Neural cell (in vitro differentiated cells): ENCODE data around the gene MAD1L1. TPM values are rescaled to one million over a fixed set of nuclear protein-coding genes. Genes with fewer than 3 reads are reported as not detected.

Experiments
- H2AFZ ChIP-seq: fragments of 200-600, 300-800 bp; sonication (generic), shearing (Covaris generic); 2 replicates; pipeline ENCODE4 v1.6.0; 2014; ENCODE audit warnings: low read depth, mild to moderate bottlenecking, antibody characterized with exemption, low read length, moderate library complexity
- H3F3A ChIP-seq: fragments of 200-600 bp; shearing (Covaris generic); 2 replicates; pipeline ENCODE4 v1.6.1; 2016; ENCODE audit warnings: mild to moderate bottlenecking, moderate library complexity, mixed read lengths, antibody characterized with exemption, low read length; ENCODE audit not compliant: insufficient read depth, poor library complexity, severe bottlenecking
- H3K27ac ChIP-seq: fragments of 200-600, 300-800 bp; sonication (generic), shearing (Covaris generic); 2 replicates; pipeline ENCODE4 v1.5.1; 2014; ENCODE audit warnings: mild to moderate bottlenecking, low read length, moderate library complexity
- H3K27me3 ChIP-seq: fragments of 300-800, 200-600 bp; sonication (generic), shearing (Covaris generic); 2 replicates; pipeline ENCODE4 v1.6.0; 2014; ENCODE audit warnings: mild to moderate bottlenecking, low read depth, low read length, moderate library complexity; ENCODE audit not compliant: insufficient read depth
- H3K36me3 ChIP-seq: fragments of 300-800, 200-600 bp; sonication (generic), shearing (Covaris generic); 2 replicates; pipeline ENCODE4 v1.5.1; 2014; ENCODE audit warnings: mild to moderate bottlenecking, antibody characterized with exemption, low read length, moderate library complexity; ENCODE audit not compliant: insufficient read depth
- H3K4me2 ChIP-seq: fragments of 300-800, 200-600 bp; sonication (generic), shearing (Covaris generic); 2 replicates; pipeline ENCODE4 v1.6.0; 2014; ENCODE audit warnings: mild to moderate bottlenecking, low read length
- H3K4me3 ChIP-seq: fragments of 300-800, 200-600 bp; sonication (generic), shearing (Covaris generic); 2 replicates; pipeline ENCODE4 v1.5.1; 2014; ENCODE audit warnings: mild to moderate bottlenecking, low read length, moderate library complexity
- H3K79me2 ChIP-seq: fragments of 200-600 bp; shearing (Covaris generic); replicated peaks from 2 replicates; pipeline ENCODE4 v1.6.0; 2014; ENCODE audit warnings: mild to moderate bottlenecking, low read length, moderate library complexity; ENCODE audit not compliant: insufficient read depth
- H3K9ac ChIP-seq: fragments of 300-800, 200-600 bp; sonication (generic), shearing (Covaris generic); 2 replicates; pipeline ENCODE4 v1.6.1; 2016; ENCODE audit warnings: mild to moderate bottlenecking, low read length, mixed read lengths
- H3K9me2 ChIP-seq: fragments of 200-600 bp; shearing (Covaris generic); 2 replicates; pipeline ENCODE4 v1.6.1; 2016; ENCODE audit warnings: mild to moderate bottlenecking, low read length, mixed read lengths; ENCODE audit not compliant: insufficient read depth
- H3K9me3 ChIP-seq: fragments of 200-600, 300-800 bp; sonication (generic), shearing (Covaris generic); 2 replicates; pipeline ENCODE4 v1.6.1; 2016; ENCODE audit warnings: mild to moderate bottlenecking, mixed run types, low read length, moderate library complexity, mixed read lengths
- H4K20me1 ChIP-seq: fragments of 200-600 bp; shearing (Covaris generic); 2 replicates; pipeline ENCODE4 v1.6.1; 2016; ENCODE audit warnings: mild to moderate bottlenecking, mixed run types; ENCODE audit not compliant: insufficient read depth
- CTCF ChIP-seq: fragments of 450-650 bp; IDR thresholded peaks from 2 replicates; pipeline ENCODE4 v1.5.1; 2014; ENCODE audit warnings: antibody characterized with exemption, mild to moderate bottlenecking, moderate library complexity; ENCODE audit not compliant: poor library complexity, severe bottlenecking
- EP300 ChIP-seq: fragments of 450-650 bp; conservative IDR thresholded peaks from 2 replicates; pipeline ENCODE4 v1.6.1; 2014; ENCODE audit warnings: antibody characterized with exemption, mild to moderate bottlenecking, moderate library complexity; ENCODE audit not compliant: poor library complexity, severe bottlenecking
- EZH2 ChIP-seq: fragments of 200-600, 300-800 bp; shearing (Covaris generic), sonication (generic); IDR thresholded peaks from 2 replicates; pipeline ENCODE4 v1.6.1; 2014; ENCODE audit warnings: antibody characterized with exemption, low read length, borderline replicate concordance, mild to moderate bottlenecking; ENCODE audit not compliant: insufficient read depth, poor library complexity, severe bottlenecking
- MXI1 ChIP-seq: fragments of 450-650 bp; conservative IDR thresholded peaks from 2 replicates; pipeline ENCODE4 v1.6.1; 2014; ENCODE audit warnings: antibody characterized with exemption, mild to moderate bottlenecking; ENCODE audit not compliant: poor library complexity, severe bottlenecking
- POLR2AphosphoS5 ChIP-seq: IDR thresholded peaks from 2 replicates; pipeline ENCODE4 v1.6.1; 2012
- RAD21 ChIP-seq: fragments of 450-650 bp; conservative IDR thresholded peaks from 2 replicates; pipeline ENCODE4 v1.6.1; 2014; ENCODE audit warnings: antibody characterized with exemption, mild to moderate bottlenecking, moderate library complexity
- REST ChIP-seq: IDR thresholded peaks from 2 replicates; pipeline ENCODE4 v1.6.1; 2012; ENCODE audit warnings: borderline replicate concordance
- SMC3 ChIP-seq: fragments of 450-650 bp; conservative IDR thresholded peaks from 2 replicates; pipeline ENCODE4 v1.6.1; 2014; ENCODE audit warnings: antibody characterized with exemption, mild to moderate bottlenecking, moderate library complexity; ENCODE audit not compliant: poor library complexity
- TAF1 ChIP-seq: IDR thresholded peaks from 2 replicates; pipeline ENCODE4 v1.6.1; 2012; ENCODE audit warnings: low read depth
- polyA plus RNA-seq: library from polyadenylated mRNA; depleted of rRNA; stranded (reverse); fragments of >200 nt; gene quantifications from 2 replicates; pipeline ENCODE4 v1.2.3, GENCODE V29; 2014

Gene MAD1L1
- polyA plus RNA-seq, 1 donor from 2014 or later, result 31.4 TPM

- H2AFZ ChIP-seq, result no peak overlapping the region
- no peaks in the 10 kb centered on the region for H3K79me2 ChIP-seq
- H3F3A ChIP-seq, result no peaks in the 10 kb centered on the region
- no peaks in the 10 kb centered on the region for H4K20me1 ChIP-seq
- H3K4me3 ChIP-seq, result no peak overlapping the region
- no peak overlapping the region for H3K9ac ChIP-seq
- no peak overlapping the region for H3K4me2 ChIP-seq
- H3K27ac ChIP-seq, result no peak overlapping the region
- H3K9me2 ChIP-seq, result no peaks in the 10 kb centered on the region
- no peaks in the 10 kb centered on the region for H3K27me3 ChIP-seq
- TF ChIP-seq CTCF (no peak), EP300 (no peak), SMC3 (no peak), EZH2 (no peak), REST (no peak), POLR2AphosphoS5 (no peak), RAD21 (no peak), MXI1 (no peak), TAF1 (no peak)
- H3K9me3 ChIP-seq, result no peaks in the 10 kb centered on the region
- no peaks in the 10 kb centered on the region for H3K36me3 ChIP-seq
Observed at GRCh38 chr7:1869452-1870130, 363.2 kb downstream of the MAD1L1 start.

GRCh38 chr7:1868516-1869165 lies 364.1 kb downstream of the MAD1L1 start:
- H3F3A ChIP-seq, result no peaks in the 10 kb centered on the region
- H3K9ac ChIP-seq, result no peak overlapping the region
- no peak overlapping the region for H3K27ac ChIP-seq
- H3K9me3 ChIP-seq, result no peaks in the 10 kb centered on the region
- H3K27me3 ChIP-seq, result no peaks in the 10 kb centered on the region
- no peaks in the 10 kb centered on the region for H4K20me1 ChIP-seq
- H3K9me2 ChIP-seq, result no peaks in the 10 kb centered on the region
- no peak overlapping the region for H2AFZ ChIP-seq
- TF ChIP-seq CTCF (no peak), SMC3 (no peak), POLR2AphosphoS5 (no peak), REST (no peak), TAF1 (no peak), RAD21 (no peak), EZH2 (no peak), EP300 (no peak), MXI1 (no peak)
- H3K4me2 ChIP-seq, result no peak overlapping the region
- no peaks in the 10 kb centered on the region for H3K36me3 ChIP-seq
- no peak overlapping the region for H3K4me3 ChIP-seq
- H3K79me2 ChIP-seq, result no peaks in the 10 kb centered on the region
